Activated naive CD4-positive, alpha-beta T cell treated with Interleukin-2 at 50 U/mL for 16 hours (primary cell): ENCODE measurements around the gene DVL2.
A peak's percentile ranks its signal among the peaks of the same experiment; 100 is the strongest.

Experiments
- DNase-seq: peaks from one replicate; pipeline ENCODE4 v3.0.0-alpha.2; 2020

DVL2 gene

GRCh38 chr17:7237266-7237760, 3.0 kb upstream of the DVL2 start:
- no peak for DNase-seq

GRCh38 chr17:7236808-7237207, 2.5 kb upstream of the DVL2 start:
- DNase-seq: no peak

GRCh38 chr17:7235693-7236665, 1.7 kb upstream of the DVL2 start:
- peak; percentile 22 for DNase-seq

- no peak for DNase-seq
Measured at GRCh38 chr17:7233701-7234082, 625 bp downstream of the DVL2 start.

GRCh38 chr17:7232114-7232513, 2.2 kb downstream of the DVL2 start:
- DNase-seq: no peak

GRCh38 chr17:7229504-7229903, 4.8 kb downstream of the DVL2 start:
- DNase-seq: no peak

- no peak for DNase-seq
Measured at GRCh38 chr17:7228920-7229319, 5.4 kb downstream of the DVL2 start.

- DNase-seq: no peak
Measured at GRCh38 chr17:7226721-7227710, 7.3 kb downstream of the DVL2 start.

- no peak for DNase-seq
Measured at GRCh38 chr17:7225711-7226331, 8.5 kb downstream of the DVL2 start.

GRCh38 chr17:7224661-7225111, 9.6 kb downstream of the DVL2 start:
- DNase-seq: no peak

GRCh38 chr17:7224110-7224509, 10.2 kb downstream of the DVL2 start:
- DNase-seq: no peak

- DNase-seq: no peak
Measured at GRCh38 chr17:7223375-7223774, 10.9 kb downstream of the DVL2 start.

GRCh38 chr17:7222972-7223292, 11.4 kb downstream of the DVL2 start:
- DNase-seq: no peak

- DNase-seq: no peak
Measured at GRCh38 chr17:7222093-7222971, 12.0 kb downstream of the DVL2 start.

- no peak for DNase-seq
Measured at GRCh38 chr17:7221278-7222092, 12.8 kb downstream of the DVL2 start.

- peak; percentile 65 for DNase-seq
Measured at GRCh38 chr17:7220593-7221277, 13.6 kb downstream of the DVL2 start.

- DNase-seq: peak; percentile 80
Measured at GRCh38 chr17:7219812-7220592, 14.3 kb downstream of the DVL2 start, which contains the start of the genes ACADVL and DLG4. Gene ACADVL (plus strand): TSS chr17:7219938. CDS start chr17:7219985, 47 bp downstream. Gene DLG4 (minus strand): TSS chr17:7219836.

- DNase-seq: no peak
Measured at GRCh38 chr17:7219229-7219811, 15.0 kb downstream of the DVL2 start.

GRCh38 chr17:7218758-7219157, 15.6 kb downstream of the DVL2 start:
- DNase-seq: no peak
